ENCODE results near the gene SLC7A5.
"Not testable (repeated sequence)": the region's sequence is repeated elsewhere in the genome, so short reads cannot be mapped to it uniquely, and the experiment has no call there.

SLC7A5 gene

DNA sequence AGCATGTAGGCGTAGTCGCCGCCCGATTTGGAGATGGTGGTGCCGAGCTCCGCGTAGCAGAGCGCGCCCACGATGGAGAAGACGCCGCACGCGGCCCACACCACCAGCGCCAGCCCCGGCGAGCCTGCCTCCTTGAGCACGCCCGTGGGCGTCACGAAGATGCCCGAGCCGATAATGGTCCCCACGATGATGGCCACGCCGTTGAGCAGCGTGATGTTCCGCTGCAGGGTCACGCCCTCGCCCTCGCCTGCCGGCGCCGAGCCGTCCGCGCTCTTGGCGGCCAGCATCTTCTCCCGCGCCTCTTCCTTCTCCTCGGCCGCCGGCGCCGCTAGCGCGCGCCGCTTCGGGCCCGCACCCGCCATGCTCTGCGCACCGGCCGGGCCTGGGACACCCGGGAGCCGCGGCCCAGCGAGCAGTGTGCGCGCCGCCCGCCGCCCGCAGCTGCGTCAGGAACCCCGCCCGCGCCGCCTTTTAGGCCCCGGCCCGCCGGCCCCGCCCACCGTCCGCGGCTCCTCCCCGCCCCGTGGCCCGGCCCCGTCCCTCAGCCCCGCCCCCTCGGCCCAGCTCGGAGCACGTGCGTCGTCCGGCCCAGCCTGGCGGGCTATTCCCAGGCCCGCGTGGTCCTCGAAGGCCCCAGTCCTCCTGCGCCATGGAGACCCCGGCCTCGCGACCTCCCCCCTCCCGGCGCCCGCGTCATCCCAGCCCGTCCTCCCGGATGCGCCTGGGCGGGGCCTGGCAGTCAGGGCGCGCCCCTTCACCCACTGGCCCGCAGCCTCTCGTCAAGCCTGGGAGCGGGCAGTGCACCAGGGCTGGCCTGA is at the start of gene SLC7A5:
Gene SLC7A5, minus strand, starts transcription at position 447 of the 818 bp plus-strand sequence. Its CDS starts 85 bp downstream, at position 362.
- peak; percentile 90 to 94 for DNase-seq

DNA sequence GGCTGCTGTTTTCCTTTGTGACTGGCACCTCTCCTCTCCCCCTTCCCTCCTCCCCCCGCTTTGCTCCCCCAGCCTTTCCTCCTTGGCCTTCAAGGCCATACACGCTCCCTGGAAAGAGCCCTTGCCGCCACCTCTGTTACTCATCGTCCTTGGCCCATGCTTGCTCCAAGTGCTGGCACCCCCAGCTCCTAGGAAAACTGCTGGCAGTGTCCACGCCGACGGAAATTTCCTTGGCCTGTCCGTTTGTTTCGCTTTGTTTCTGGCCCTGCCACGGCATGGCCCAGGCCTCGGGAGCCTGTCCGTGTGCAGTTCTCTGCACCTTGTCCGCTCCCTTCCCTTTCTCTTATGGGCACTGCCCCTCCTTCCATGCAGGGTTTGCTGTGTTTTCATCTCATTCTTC is 49.0 kb upstream of the SLC7A5 start:
- DNase-seq: no peak

DNA sequence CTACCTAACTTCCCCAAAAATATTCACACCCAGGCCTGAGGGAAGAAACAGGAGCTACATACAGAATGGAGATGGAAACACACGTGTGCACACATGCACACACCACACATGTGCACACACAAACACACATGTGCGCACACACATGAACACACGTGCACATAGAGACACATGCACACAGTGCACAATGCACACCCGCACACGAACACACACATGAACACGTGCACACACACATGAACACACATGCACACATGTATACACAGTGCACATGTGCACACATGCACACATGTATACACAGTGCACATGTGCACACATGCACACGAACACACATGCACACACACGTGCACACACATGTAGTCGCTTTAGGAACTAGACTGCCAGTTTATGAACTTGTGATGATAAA is 48.2 kb upstream of the SLC7A5 start:
- DNase-seq: no peak

GRCh38 chr16:87914812-87915211 is 45.5 kb upstream of the SLC7A5 start:
- DNase-seq: no peak

DNA sequence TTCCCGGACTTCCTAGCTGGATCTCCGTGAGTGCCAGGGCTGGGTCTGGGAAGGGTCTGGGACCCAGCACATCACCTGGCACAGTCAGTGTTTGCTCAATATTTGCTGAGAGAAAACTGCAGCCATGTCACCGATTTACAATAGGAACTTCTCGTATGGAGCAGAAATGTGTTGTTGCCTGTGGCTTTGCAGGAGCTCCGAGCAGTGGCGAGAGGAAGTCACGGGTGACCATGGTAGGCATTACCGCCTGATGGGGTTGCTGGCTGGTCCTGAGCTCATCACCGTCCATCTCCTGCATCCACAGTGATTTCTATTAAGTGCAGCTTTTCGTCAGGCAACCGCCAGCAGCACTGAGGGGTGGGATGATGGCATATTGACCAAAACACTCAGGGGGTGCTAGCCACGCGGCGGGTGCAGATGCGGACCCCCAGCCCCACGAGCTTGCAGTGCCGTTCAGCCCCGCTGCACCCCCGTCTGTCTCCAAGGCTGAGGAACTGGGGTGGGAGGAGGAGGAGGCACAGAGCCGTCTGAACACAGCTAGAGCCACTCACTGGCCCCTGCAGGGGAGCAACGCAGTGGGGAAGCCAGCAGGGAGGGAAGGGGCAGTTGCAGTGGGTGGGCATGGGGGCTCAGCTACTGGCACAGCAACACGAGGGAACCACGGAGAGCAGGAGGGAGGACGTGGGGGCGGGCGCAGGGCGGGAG is 44.9 kb upstream of the SLC7A5 start:
- not testable (repeated sequence) for DNase-seq

DNA sequence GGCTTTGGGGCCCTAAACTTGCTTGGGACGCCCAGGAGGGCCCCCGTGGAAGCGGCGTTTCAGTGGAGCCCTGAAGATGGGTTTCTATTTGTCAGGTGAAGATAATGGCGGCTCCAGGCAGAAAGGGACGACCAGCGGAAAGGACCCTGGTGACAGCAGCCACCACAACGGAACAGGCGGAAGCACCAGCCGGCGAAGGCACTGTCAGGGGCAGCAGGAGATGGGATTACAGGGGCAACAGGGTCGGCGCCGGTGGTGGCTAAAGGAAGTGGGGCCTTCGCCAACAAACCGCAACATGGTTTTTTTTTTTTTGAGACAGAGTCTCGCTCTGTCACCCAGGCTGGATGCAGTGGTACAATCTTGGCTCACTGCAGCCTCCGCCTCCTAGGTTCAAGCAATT is 43.4 kb upstream of the SLC7A5 start:
- DNase-seq: not testable (repeated sequence)

GRCh38 chr16:87911106-87911763 is 41.9 kb upstream of the SLC7A5 start:
- not testable (repeated sequence) for DNase-seq

DNA sequence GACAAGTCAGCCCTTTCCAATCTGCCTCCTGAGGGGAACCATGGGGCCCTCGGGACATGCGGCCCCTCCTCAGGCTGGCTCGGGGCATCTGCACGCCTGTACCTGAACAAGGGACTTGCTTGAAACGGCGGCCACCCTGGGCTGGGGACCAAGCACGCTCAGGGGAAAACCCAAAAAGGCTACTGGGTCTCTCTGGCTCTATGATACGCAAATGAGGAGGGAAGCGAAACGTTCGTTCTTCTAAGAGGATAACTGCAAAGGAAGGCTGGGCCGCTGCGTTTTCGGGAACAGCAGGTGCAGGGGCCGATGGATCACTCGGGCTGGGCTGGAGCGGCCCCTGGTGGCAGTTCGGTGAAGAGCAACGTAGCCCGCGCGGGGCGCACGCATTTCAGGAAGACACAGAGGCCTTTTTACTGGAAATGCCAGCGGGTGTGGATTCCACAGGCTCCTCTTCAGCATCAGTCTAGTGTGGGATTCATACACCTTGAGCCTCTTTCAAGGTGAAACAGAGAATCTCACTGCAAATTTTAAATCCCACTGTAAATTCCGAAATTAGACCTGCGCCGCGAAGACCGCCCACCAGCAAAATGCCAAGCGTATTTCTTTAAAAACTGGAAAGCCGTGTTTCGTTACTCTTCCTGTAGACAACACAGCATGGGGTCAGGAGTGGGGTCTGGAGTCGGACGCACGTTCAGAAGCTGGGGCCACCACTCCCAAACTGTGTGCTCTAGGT is 40.1 kb upstream of the SLC7A5 start:
- peak; percentile 97 for DNase-seq

- not testable (repeated sequence) for DNase-seq
Measured at GRCh38 chr16:87908101-87908500, 38.8 kb upstream of the SLC7A5 start.

GRCh38 chr16:87905521-87905920 is 36.2 kb upstream of the SLC7A5 start:
- DNase-seq: not testable (repeated sequence)

- not testable (repeated sequence) for DNase-seq
Measured at GRCh38 chr16:87904963-87905362, 35.7 kb upstream of the SLC7A5 start.

GRCh38 chr16:87900489-87900888 is 31.2 kb upstream of the SLC7A5 start:
- not testable (repeated sequence) for DNase-seq

DNA sequence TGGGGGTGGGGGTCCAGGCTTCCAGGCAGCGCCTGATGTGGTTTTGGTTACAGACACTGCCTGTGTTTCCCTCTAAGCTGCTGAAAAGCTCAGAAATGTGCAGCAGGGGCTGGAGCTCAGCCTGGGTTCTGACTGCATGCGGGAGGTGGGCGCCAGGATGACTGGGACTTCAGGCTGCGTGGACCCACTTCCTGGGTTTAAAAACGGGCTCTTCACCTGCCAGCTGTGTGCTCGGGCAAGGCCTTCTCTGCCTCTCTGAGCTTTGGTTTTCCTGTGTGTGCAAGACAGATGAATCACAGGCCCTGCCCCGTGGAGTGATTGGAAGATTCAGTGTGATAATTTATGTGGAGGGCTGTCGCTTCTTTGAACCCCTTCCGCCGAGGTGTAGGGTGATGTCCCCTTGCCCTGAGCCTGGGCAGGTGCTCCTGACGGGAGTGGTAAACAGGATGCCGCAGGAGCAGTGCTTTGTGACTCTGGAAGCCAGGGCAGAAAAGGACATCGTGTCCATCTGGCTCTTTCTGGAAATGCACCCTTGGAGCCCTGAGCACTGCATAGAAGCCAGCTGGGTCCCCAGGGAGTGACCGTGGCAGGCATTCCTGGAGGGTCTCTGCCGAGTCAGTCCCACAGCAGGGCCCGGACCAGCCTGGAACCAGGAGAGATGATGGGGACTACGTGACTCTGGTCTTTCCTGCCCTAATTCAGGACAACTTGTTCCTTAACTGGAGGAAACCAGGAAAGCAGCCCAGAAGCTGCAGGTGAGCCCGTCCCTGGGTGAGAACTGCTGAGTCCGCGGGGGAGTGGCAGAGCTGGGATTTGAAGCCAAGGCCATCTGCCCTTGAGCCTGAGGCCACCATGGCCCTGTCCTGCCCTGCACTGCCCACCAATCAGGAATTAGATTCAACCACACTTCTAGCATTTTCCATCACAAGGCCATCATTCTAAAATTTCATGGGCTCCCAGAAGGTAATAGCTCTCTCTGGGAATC is 28.5 kb upstream of the SLC7A5 start:
- DNase-seq: peak; percentile 79 to 82

- peak; percentile 50 to 54 for DNase-seq
Measured at GRCh38 chr16:87896924-87897520, 27.7 kb upstream of the SLC7A5 start.

- DNase-seq: peak in 1 of 2 experiments; percentile 49
Measured at GRCh38 chr16:87896176-87896890, 27.0 kb upstream of the SLC7A5 start.

DNA sequence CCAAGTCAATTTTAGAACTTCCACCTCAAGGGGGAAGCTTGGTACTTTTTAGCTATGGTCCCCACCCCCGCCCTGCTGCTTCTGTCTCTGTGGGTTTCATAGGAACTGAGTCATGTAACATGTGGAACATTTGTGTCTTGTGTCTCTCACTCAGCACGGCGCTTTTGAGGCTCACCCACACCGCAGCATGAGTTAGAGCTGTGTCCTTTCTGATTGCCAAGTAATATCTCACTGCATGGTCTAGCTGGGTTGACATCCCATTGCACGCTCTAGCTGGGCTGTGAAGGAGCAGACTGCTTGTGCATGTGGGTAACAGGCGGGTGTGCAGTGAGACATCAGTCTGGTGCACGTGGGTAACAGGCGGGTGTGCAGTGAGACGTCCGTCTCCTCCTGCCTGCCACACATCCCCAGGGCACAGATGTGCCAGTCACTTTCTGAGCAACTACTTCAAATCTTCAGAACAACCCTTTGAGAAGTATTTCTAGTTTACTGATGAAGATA is 26.4 kb upstream of the SLC7A5 start:
- peak; percentile 88 to 90 for DNase-seq

- not testable (repeated sequence) for DNase-seq
Measured at GRCh38 chr16:87894005-87894404, 24.7 kb upstream of the SLC7A5 start.

GRCh38 chr16:87891764-87892163 is 22.5 kb upstream of the SLC7A5 start:
- no peak for DNase-seq

- DNase-seq: peak; percentile 70 to 73
Measured at GRCh38 chr16:87889762-87890161, 20.5 kb upstream of the SLC7A5 start.

- not testable (repeated sequence) for DNase-seq
Measured at GRCh38 chr16:87888346-87888745, 19.0 kb upstream of the SLC7A5 start.
